Neural crest cell (in vitro differentiated cells): ENCODE results near the gene SLAMF7. TPM values are rescaled to one million over a fixed set of nuclear protein-coding genes. Genes with fewer than 3 reads are reported as not detected.

Source experiments
- DNase-seq: peaks from one replicate; pipeline ENCODE4 v3.0.0; 2021; ENCODE audit warnings: low read depth, mixed read lengths, low spot score
- H3K27ac Mint-ChIP-seq: one replicate; pipeline ENCODE4 v1.8.0; 2021; ENCODE audit warnings: mild to moderate bottlenecking, mixed read lengths; ENCODE audit not compliant: unreplicated experiment
- H3K27me3 Mint-ChIP-seq: 2 replicates; pipeline ENCODE4 v1.8.0; 2021; ENCODE audit warnings: low read depth, mild to moderate bottlenecking, mixed read lengths
- H3K36me3 Mint-ChIP-seq: 2 replicates; pipeline ENCODE4 v1.8.0; 2021; ENCODE audit warnings: low read depth, mild to moderate bottlenecking, mixed read lengths
- H3K4me1 Mint-ChIP-seq: 2 replicates; pipeline ENCODE4 v1.8.0; 2021; ENCODE audit warnings: mixed read lengths
- H3K4me3 Mint-ChIP-seq: one replicate; pipeline ENCODE4 v1.8.0; 2021; ENCODE audit warnings: mild to moderate bottlenecking, mixed read lengths
- H3K9me3 Mint-ChIP-seq: 2 replicates; pipeline ENCODE4 v1.8.0; 2021; ENCODE audit warnings: mixed read lengths
- total RNA-seq: library from RNA; stranded (reverse); gene quantifications from 2 replicates; pipeline ENCODE4 v1.2.1, GENCODE V29; 2021
- TF ChIP-seq, protein P1 (sequence below): fragments of 200-600 bp; sonication (generic); conservative IDR thresholded peaks from 2 replicates; pipeline ENCODE4 v1.5.0; 2021; ENCODE audit warnings: antibody characterized with exemption, mild to moderate bottlenecking

The SLAMF7 gene
- total RNA-seq, 1 donor from 2014 or later, result not detected

DNA sequence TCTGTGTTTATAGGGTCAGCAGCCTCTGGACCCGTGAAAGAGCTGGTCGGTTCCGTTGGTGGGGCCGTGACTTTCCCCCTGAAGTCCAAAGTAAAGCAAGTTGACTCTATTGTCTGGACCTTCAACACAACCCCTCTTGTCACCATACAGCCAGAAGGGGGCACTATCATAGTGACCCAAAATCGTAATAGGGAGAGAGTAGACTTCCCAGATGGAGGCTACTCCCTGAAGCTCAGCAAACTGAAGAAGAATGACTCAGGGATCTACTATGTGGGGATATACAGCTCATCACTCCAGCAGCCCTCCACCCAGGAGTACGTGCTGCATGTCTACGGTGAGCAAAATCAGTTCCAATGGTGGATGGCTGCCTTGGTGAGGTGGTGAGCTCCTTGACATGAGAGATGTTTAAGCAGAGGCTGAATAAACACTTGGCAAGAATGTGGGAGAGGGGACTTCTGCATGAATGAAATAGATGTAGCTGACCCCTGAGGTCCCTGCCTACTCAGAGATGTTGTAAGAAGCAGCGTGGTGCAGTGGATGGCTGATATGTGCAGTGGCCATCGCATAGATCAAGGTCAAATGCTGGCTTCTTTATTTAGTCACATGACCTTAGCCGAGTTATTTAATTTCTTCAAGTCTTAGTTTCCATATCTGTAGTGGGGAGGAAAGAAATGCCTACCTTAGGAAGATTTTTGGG, 9.3 kb downstream of the SLAMF7 start:
- no peak overlapping the region for H3K4me3 Mint-ChIP-seq
- peaks cover 6% of the 10 kb centered on the region for H3K4me1 Mint-ChIP-seq
- H3K27ac Mint-ChIP-seq, result no peak overlapping the region
- no peak for DNase-seq
- TF ChIP-seq, protein P1, sequence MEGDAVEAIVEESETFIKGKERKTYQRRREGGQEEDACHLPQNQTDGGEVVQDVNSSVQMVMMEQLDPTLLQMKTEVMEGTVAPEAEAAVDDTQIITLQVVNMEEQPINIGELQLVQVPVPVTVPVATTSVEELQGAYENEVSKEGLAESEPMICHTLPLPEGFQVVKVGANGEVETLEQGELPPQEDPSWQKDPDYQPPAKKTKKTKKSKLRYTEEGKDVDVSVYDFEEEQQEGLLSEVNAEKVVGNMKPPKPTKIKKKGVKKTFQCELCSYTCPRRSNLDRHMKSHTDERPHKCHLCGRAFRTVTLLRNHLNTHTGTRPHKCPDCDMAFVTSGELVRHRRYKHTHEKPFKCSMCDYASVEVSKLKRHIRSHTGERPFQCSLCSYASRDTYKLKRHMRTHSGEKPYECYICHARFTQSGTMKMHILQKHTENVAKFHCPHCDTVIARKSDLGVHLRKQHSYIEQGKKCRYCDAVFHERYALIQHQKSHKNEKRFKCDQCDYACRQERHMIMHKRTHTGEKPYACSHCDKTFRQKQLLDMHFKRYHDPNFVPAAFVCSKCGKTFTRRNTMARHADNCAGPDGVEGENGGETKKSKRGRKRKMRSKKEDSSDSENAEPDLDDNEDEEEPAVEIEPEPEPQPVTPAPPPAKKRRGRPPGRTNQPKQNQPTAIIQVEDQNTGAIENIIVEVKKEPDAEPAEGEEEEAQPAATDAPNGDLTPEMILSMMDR, result peak; percentile 23
- H3K27me3 Mint-ChIP-seq, result peaks cover 39% of the 10 kb centered on the region
- H3K9me3 Mint-ChIP-seq, result no peaks in the 10 kb centered on the region
- no peaks in the 10 kb centered on the region for H3K36me3 Mint-ChIP-seq

GRCh38 chr1:160748878-160749269, 9.8 kb downstream of the SLAMF7 start:
- no peaks in the 10 kb centered on the region for H3K9me3 Mint-ChIP-seq
- no peak for DNase-seq
- H3K27ac Mint-ChIP-seq, result no peak overlapping the region
- no peaks in the 10 kb centered on the region for H3K36me3 Mint-ChIP-seq
- TF ChIP-seq, protein P1, result no peak
- H3K4me1 Mint-ChIP-seq, result peaks cover 6% of the 10 kb centered on the region
- peaks cover 41% of the 10 kb centered on the region for H3K27me3 Mint-ChIP-seq
- H3K4me3 Mint-ChIP-seq, result no peak overlapping the region

DNA sequence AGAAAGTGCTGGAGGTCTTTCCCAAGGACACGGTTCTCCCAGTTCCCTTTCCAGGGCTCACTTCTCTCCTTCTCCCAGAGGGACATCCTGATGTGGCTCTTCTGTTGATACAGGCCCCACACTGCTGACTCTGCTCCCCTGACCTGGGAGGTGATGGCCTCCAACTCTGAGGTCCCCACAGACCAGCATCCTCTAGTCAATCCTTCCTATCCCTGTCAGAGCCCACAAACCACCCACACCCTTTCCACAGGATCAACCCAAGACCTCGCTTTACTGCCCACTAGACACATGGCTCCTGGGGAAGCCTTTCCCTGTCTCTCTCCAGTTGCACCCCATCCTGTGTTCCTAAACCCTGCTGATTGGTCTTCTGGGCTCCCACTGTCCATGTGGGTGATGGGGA, 11.6 kb downstream of the SLAMF7 start:
- no peak overlapping the region for H3K27ac Mint-ChIP-seq
- no peak overlapping the region for H3K4me3 Mint-ChIP-seq
- H3K27me3 Mint-ChIP-seq, result peaks cover 41% of the 10 kb centered on the region
- no peaks in the 10 kb centered on the region for H3K36me3 Mint-ChIP-seq
- DNase-seq, result no peak
- H3K9me3 Mint-ChIP-seq, result no peaks in the 10 kb centered on the region
- H3K4me1 Mint-ChIP-seq, result no peaks in the 10 kb centered on the region
- TF ChIP-seq, protein P1, result no peak

- TF ChIP-seq, protein P1, result no peak
- H3K27me3 Mint-ChIP-seq, result peaks cover 41% of the 10 kb centered on the region
- H3K27ac Mint-ChIP-seq, result no peak overlapping the region
- no peak overlapping the region for H3K4me3 Mint-ChIP-seq
- H3K36me3 Mint-ChIP-seq, result no peaks in the 10 kb centered on the region
- no peaks in the 10 kb centered on the region for H3K9me3 Mint-ChIP-seq
- no peak for DNase-seq
- H3K4me1 Mint-ChIP-seq, result no peaks in the 10 kb centered on the region
Observed at GRCh38 chr1:160752406-160752805, 13.4 kb downstream of the SLAMF7 start.

- Mint-ChIP-seq H3K36me3 (no peaks in the 10 kb centered on the region), H3K9me3 (no peaks in the 10 kb centered on the region), H3K4me3 (no peak overlapping the region), H3K27ac (no peak overlapping the region), H3K27me3 (peaks cover 41% of the 10 kb centered on the region), H3K4me1 (no peaks in the 10 kb centered on the region)
- TF ChIP-seq, protein P1, result no peak
- DNase-seq, result no peak
Observed at GRCh38 chr1:160752924-160753323, 13.9 kb downstream of the SLAMF7 start.
